Measurements from ENCODE around the gene APLP1.
"Not testable (repeated sequence)": the region's sequence is repeated elsewhere in the genome, so short reads cannot be mapped to it uniquely, and the experiment has no call there.

Gene APLP1

DNA sequence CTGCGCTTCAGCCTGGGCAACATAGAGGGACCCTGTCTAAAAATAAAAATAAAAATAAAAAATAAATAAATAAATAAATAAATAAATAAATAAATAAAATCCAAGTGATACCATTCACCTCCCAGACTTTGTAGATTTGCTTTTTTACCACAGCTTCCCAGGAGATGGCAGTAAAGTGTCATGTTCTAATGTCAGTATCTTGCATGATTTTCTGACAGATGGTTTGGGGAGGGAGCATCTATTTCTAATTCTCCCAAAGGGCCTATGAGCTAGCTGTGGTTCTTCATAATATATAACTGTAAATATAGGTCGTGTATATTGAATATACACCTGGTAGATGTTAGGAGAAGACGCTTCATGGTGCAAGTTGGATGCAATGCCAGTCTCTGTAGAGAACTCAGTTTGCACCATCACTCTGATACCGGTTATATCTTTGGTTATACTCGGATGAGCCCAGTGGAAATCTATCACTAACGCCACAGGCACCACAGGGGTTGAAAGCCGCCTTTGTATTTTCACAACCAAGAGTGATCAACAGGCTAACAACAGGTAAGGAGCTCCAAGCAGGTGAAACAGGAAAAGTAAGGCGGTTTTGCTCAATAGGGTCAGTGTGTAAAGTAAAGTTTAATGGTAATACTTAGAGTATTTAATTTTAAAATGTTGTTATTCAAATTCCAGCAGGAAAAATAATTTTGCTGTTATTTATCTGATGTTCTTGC is 13.9 kb downstream of the APLP1 start:
- no peak for DNase-seq (ENCODE audit: low read depth in 2 of 2)

DNA sequence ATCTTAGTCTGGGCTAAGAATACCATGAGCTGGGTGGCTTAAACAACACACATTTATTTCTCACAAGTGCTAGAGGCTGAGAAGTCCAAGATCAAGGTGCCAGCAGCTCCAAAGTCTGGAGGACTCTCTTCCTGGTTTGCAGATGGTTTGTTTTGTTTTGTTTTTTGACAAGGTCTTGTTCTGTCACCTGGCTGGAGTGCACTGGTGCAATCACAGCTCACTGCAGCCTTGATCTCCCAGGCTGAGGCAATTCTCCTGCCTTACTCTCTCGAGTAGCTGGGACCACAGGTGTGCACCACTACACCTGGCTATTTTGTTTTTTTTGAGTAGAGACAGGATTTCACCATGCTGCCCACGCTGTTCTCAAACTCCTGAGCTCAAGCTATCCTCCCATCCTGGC is 15.5 kb downstream of the APLP1 start:
- DNase-seq (ENCODE audit: low read depth in 2 of 2), result no peak

DNA sequence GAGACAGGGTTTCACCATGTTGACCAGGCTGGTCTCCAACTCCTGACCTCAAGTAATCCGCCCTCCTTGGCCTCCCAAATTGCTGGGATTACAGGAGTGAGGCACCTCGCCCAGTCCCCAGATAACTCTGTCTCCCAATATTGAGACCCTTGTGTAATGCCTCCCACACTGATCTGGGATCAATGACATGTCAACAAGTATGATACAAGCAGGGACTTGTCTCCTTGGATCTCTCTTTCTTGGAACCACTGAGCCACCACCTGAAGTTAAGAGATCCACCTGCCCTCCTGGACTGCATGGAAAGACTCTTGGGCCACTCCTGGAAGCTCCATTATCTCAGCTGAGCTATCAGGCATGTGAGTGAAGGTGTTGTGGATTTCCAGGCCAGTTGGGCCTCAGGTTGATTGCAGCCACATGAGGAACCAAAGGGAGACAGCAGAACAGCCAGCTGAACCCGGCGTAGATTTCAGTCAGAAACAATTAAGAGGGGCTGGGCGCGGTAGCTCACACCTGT is 16.9 kb downstream of the APLP1 start:
- no peak for DNase-seq (ENCODE audit: low read depth in 2 of 2)

DNA sequence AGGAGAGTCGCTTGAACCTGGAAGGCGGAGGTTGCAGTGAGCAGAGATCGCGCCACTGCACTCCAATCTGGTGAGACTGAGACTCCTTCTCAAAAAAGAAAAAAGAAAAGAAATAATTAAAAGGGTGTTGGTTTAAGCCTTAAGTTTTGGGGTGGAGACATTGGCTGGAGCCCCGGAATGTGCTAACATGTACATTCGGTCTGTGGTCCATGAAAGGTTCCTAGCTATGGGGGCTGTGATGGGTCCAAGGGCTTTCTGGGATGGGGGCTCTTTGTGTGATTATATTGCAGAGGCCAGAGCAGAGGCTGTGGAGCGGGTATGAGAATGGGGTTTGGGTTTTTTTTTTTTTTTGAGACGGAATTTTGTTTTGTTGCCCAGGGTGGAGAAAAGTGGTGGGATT is 17.5 kb downstream of the APLP1 start:
- DNase-seq (ENCODE audit: low read depth in 2 of 2), result no peak

DNA sequence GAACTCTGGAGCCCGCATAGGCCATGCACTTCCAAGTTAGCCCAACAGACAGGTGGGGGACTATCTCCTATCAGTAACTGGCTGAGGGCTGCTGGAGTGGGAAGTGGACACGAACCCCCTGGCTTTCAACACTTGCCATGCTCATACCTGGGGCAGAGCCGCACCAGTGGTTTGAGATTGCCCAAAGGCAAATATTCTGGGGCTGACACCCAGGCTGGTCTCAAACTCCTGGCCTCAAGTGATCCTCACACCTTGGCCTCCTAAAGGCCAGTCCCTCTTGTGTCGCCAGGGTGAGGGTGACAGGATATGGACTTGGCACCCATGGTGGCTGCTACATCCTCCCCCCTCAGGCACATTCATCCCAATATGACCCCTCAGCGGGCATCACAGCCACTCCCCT is 18.8 kb downstream of the APLP1 start:
- DNase-seq (ENCODE audit: low read depth in 2 of 2), result no peak

DNA sequence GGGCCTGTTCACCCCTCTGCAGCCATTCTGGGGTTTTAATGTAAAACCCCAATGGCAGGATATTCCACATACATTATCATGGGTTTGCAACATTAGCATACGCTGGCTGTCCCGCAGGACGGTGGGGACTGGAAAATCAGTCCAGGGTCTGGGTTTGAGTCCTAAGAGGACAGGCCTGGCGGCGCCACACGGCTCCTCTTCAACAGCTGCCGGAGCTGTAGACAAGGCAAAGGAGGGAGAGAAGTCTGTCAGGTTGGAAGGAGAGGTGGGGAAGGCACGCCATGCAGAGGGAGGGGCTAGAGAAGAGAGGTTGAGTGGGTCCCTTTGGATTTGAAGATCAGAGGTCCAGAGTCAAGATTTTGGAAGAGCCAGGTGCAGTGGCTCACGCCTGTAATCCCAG is 20.0 kb downstream of the APLP1 start:
- DNase-seq (ENCODE audit: low read depth in 2 of 2), result no peak

DNA sequence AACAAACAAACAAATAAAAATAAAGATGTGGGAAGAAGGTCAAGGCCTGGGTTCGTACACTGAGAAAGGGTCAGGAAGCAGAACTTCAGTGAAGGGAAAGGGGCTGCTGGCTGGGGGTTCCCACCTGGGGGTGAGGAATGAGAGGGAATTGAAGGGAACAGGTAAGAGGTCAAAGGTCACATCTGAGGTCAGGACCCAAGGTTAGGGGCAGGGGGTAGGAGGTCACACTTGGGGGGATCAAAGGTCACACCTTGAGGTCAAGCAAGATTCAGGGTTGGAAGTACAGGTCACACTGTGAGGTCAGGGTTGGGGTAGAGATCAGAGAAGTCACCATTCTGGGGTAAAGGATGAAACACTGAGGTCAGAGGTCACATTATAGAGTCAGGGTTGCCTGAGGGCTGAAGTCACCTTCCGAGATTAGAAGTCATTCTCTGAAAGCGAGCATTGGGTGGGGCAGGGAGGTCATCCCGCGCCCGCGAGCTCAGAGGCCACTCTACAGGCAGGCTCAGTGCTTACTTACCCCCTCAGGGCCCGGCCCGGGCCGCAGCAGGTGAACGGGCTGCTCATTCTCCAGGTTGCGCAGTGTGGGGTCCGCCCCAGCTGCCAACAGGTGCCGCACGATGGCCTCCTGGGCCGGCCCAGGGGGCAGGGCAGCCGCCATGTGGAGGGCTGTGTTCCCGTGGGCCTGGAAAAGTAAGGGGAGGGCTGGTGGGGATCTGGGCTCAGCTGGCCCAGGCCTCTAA is 21.2 kb downstream of the APLP1 start:
- no peak for DNase-seq (ENCODE audit: low read depth in 2 of 2)

DNA sequence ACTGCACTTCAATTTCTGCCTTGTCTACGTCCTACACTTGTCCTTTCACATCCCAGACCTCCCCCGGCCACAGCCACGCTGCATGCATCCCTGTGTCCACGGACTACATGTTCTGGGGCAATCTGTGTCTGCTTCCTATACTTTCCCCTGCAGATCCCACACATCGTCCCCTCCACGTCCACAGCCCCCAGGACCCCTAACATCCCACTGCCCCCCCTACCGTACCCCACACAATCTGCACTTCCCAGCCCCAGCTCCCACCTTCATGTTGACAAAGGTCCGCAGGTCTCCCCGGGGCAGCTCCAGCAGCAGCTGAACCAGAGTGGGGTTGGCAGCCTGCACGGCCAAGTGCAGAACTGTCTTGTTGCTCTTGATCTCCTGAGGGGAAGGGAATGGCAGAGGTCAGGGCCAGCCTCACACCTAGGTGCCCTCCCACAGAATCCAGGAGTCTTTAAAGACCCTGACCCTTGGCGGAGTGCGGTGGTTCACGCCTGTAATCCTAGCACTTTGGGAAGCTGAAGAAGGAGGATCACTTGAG is 21.8 kb downstream of the APLP1 start:
- DNase-seq (ENCODE audit: low read depth in 2 of 2), result no peak

DNA sequence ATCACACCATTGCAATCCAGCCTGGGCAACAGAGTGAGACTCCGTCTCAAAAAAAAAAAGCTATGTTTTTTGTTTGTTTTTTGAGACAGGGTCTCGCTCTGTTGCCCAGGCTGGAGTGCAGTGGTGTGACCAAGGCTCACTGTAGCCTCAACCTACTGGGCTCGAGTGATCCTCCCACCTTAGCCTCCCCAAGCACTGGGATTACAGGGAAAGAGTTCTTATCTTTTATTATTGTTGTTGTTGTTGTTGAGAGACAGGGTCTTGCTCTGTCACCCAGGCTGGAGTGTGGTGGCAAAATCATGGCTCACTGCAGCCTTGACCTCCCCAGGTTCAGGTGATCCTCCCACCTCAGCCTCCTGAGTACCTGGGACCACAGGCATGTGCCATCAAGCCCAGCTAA is 23.4 kb downstream of the APLP1 start:
- not testable (repeated sequence) for DNase-seq (ENCODE audit: low read depth in 2 of 2)

DNA sequence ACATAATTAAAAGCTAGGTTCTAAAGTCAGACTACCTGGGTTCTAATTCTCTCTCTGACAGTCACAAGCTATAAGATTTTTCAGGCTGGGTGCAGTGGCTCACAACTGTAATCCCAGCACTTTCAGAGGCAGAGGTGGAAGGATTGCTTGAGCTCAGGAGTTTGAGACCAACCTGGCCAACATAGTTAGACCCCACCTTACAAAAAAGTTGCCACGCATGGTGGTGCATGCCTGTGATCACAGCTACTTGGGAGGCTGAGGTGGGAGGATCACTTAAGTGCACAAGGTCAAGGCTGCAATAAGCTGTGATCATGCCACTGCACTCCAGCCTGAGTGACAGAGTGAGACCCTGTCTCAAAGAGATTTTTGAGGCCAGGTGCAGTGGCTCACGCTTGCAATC is 26.0 kb downstream of the APLP1 start:
- no peak for DNase-seq (ENCODE audit: low read depth in 2 of 2)

DNA sequence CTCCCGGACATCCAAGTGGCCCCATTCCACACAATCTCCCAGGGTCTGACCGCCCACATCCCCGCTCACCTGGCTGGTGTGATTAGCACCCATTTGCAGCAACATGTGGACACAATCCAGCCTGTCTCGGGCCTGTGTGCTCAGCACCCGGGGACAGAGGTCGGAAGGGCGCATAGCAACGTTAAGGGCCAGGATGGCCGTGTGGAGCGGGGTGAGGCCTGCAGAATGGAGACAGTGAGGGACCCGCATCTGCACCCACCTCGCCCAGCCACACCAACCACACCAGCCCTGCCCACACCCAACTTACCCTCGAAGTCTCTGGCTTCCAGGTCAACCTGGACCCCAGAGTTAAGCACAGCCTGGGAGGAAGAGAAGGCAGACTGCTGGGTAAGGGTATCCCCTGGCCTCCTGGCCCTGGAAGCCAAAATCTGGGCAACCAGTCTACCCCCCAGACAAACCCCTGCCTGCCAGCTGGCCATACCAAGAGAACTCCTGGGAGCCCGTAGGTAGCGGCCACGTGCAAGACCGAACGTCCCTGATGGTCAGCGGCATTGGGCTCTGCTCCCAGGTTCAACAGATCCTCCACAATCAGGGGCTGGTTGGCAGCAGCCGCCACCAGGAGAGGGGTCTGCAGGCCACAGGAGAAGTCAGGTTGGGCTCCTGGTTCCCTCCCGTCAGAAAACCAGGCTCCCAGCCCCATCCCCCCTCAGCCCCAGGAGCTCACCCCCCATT is 27.7 kb downstream of the APLP1 start:
- no peak for DNase-seq (ENCODE audit: low read depth in 2 of 2)

DNA sequence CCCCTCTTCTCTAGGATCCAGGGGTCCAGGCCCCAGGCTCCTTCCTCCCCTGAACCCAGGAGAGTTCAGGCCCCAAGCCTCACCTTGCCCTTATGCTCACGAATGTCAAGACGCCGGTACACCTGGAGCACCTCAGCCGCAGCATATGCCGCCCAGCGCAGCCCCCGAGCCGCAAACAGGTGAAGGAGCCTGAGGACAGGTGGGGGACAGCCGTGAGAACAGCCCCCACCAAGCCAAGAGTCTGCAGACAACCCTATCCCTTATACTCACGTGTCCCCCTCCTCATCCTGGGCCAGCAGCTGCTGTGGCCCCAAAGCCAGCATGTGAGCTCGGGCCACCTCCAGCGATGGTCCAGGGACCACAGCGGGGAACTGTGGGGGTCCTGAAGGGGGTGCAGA is 28.3 kb downstream of the APLP1 start:
- no peak for DNase-seq (ENCODE audit: low read depth in 2 of 2)

DNA sequence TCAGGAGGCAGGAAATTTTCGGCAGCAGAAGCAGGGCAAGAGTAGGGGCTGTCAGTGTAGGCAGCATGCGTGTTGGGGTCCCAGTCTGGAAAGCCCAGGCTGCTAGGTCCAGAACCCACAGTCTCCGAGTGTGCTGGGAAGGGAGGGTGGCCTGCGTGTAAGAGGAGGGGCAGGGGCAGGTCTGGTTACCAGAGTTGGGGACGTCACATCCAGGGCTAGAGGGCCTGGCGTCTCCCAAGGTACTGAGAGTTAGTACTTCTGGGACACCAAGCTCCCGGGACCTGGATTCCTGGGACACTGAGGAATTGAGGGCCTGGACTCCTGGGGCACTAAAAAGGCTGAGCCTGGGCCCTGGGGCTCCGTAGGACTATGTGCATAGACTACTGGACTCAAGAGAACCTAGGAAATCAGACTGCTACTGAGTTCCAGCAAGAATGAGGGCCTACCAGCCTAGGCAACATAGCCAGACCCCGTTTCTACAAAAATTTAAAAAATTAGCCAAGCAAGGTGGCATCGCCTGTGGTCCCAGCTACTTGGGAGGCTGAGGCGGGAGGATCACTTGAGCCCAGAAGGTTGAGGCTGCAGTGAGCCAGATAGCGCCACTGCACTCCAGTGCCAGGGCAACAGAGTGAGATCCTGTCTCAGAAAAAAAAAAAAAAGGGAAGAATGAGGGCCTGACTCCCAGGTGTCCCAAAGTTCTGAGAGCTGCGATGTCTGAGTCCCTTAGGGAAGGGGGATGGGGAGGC is 29.5 kb downstream of the APLP1 start:
- no peak for DNase-seq (ENCODE audit: low read depth in 2 of 2)

DNA sequence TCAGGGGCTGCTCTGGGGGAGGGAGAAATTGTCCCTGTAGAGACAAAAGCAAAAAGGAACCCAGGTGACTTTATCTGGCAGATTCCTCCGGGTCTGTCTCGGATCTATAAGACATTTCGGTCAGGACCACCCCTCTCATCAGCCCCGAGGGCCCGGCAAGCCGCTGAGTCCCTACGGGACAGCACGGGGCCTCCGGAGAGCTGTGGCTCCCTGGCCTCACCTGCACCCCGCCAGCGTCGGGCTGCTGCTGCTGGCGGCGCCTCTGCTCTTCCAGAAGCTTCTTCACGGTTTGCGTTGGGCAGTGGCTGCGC is 30.1 kb downstream of the APLP1 start:
- no peak for DNase-seq (ENCODE audit: low read depth in 2 of 2)

DNA sequence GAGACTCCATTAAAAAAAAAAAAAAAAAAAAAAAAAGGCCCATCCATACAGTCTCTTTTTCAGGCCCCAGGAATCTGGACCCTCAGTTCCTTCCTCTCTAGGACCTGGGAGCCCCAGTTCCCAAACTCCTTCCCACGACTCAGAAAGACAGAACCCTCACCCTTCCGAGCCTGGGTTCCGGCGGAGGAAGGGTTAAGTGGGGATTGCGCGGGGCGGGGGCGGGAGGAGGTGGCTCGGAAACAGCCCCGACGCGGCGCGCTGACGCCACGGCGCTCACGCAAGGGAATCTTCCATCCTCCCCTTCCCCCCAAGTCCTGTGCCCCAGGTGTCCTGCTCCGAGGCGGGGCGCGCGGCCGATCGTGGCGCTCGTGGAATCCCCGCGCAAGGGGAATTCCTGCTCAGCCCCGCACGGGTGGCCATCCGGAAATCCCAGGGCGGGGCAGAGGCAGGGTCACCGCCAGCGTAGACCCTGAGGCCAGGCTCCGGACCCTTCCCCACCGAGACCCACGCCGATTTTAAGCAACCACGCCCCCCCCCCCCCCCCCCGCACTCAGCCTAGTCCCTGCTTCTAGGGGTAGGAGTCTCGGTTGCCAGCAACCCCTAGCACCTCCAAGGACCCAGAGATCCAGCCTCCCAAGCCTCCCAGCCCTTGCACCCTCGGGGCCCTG is 31.3 kb downstream of the APLP1 start:
- DNase-seq (ENCODE audit: low read depth in 2 of 2), result peak; percentile 81 to 84

DNA sequence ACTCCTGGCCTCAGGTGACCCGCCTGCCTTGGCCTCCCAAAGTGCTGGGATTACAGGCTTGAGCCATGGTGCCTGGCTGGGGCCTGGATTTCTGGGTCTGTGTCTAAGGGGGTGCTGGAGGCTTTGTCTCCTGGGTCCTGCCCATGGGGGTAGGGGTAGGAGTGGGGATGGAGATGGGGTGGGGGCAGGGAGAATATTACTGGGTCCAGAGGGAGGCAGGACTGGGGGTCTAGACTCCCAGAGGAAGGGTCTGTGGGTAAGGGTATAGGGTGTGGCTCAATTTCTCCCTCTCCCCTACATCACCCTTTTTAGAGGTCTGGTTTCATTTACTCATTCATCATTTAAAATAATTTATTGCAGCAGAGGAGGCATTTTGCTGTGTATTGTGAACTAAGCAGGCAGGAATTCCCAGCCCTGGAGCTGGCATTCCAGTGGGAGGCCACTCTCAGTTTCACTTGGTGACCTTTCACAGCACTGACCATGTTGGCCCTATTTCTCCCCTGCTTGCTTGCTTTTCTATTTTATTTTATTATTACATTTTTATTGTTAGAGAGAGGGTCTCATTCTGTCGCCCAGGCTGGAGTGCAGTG is 32.8 kb downstream of the APLP1 start:
- no peak for DNase-seq (ENCODE audit: low read depth in 2 of 2)

DNA sequence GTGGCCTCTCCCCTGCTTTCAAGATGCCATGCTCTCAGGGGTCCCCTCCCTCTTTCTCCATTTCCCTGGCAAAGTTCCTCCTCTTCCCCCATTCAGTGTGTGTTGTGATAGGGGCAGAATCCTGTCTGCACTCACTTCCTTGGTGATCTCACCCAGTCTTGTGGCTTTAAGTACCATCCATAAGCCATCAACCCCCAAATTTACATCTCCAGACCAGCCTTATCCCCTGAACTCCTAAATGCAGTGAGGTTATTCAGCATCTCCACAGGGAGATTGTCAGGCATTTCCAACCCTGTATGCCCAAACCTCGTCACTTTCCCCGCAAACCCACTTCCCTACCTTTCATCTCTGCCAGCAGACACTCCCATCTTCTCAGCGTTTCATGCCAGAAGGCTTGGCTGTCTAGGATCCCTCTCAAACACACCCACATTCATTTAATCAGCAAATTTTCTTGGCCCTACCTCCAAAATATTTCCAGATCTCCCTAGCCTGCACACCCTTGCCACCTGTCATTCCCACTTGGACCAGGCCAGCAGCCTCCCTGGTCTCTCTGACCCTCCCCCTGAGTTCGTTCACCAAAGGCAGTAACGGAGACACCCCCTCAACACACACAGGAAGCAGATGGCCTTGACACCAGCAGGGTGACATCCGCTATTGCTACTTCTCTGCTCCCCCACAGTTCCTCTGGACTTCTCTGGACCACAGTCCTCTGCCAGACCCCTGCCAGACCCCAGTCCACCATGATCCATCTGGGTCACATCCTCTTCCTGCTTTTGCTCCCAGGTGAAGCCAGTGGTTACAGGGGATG is 33.7 kb downstream of the APLP1 start, which contains the start of gene HCST:
HCST (plus strand) TSS at position 676 of the 808 bp plus-strand sequence; CDS start at position 741, 65 bp downstream.
- DNase-seq (ENCODE audit: low read depth in 2 of 2), result no peak

DNA sequence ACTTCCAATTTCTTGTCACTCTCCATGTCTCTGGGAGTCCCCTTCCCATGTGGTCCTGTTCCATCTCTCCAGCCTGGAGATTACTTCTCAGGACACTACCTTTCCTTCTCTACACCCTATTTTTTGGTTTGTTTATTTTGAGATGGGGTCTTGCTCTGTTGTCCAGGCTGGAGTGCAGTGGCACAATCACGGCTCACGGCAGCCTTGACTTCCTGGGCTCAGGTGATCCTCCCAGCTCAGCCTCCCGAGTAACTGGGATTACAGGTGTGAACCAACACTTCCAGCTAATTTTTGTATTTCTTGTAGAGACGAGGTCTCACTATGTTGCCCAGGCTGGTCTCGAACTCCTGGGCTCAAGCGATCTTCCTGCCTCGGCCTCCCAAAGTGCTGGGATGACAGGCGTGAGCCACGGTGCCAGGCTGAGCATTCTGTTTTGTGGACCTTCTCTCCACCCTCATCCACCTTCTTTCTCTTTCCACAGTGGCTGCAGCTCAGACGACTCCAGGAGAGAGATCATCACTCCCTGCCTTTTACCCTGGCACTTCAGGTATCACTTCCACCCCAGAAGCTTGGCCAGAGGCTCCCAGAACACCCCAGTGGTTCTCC is 34.6 kb downstream of the APLP1 start:
- no peak for DNase-seq (ENCODE audit: low read depth in 2 of 2)

DNA sequence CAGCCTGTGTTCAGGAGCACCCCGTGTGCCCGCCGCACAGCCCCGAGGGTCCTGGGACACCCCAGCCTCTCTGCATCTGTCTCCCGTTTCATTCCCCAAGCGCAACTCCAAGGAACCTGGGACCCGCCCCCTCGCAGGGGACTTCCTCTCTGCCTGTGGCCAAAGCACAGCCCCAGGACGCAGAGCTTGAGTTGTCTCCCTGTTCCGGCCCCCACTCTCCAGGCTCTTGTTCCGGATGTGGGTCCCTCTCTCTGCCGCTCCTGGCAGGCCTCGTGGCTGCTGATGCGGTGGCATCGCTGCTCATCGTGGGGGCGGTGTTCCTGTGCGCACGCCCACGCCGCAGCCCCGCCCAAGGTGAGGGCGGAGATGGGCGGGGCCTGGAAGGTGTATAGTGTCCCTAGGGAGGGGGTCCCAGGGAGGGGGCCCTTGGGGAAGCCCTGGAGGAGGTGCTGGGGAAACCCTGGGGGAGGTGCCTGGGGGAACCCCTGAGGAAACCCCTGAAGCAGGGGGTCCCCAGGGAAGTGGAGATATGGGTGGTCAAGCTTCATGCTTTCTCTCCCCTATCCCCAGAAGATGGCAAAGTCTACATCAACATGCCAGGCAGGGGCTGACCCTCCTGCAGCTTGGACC is 35.3 kb downstream of the APLP1 start:
- DNase-seq (ENCODE audit: low read depth in 2 of 2), result peak; percentile 85 to 88
